A549 treated with RU486 at 1 μM for 4 hours (cell line): ENCODE data around the gene MMS22L. TPM values are rescaled to one million over a fixed set of nuclear protein-coding genes. Genes with fewer than 3 reads are reported as not detected.

Source experiments
- total RNA-seq: library from RNA; stranded (reverse); fragments of 200-300 nt; extraction: Qiagen RNA extraction; gene quantifications from 5 replicates; pipeline ENCODE4 v1.2.3, GENCODE V29; 2022; ENCODE audit warnings: low read depth

The MMS22L gene, protein sequence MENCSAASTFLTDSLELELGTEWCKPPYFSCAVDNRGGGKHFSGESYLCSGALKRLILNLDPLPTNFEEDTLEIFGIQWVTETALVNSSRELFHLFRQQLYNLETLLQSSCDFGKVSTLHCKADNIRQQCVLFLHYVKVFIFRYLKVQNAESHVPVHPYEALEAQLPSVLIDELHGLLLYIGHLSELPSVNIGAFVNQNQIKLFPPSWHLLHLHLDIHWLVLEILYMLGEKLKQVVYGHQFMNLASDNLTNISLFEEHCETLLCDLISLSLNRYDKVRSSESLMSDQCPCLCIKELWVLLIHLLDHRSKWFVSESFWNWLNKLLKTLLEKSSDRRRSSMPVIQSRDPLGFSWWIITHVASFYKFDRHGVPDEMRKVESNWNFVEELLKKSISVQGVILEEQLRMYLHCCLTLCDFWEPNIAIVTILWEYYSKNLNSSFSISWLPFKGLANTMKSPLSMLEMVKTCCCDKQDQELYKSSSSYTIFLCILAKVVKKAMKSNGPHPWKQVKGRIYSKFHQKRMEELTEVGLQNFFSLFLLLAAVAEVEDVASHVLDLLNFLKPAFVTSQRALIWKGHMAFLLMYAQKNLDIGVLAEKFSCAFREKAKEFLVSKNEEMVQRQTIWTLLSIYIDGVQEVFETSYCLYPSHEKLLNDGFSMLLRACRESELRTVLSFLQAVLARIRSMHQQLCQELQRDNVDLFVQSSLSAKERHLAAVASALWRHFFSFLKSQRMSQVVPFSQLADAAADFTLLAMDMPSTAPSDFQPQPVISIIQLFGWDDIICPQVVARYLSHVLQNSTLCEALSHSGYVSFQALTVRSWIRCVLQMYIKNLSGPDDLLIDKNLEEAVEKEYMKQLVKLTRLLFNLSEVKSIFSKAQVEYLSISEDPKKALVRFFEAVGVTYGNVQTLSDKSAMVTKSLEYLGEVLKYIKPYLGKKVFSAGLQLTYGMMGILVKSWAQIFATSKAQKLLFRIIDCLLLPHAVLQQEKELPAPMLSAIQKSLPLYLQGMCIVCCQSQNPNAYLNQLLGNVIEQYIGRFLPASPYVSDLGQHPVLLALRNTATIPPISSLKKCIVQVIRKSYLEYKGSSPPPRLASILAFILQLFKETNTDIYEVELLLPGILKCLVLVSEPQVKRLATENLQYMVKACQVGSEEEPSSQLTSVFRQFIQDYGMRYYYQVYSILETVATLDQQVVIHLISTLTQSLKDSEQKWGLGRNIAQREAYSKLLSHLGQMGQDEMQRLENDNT
- 8.4 to 12.9 TPM (median 12.7 TPM) in 5 replicates for total RNA-seq

DNA sequence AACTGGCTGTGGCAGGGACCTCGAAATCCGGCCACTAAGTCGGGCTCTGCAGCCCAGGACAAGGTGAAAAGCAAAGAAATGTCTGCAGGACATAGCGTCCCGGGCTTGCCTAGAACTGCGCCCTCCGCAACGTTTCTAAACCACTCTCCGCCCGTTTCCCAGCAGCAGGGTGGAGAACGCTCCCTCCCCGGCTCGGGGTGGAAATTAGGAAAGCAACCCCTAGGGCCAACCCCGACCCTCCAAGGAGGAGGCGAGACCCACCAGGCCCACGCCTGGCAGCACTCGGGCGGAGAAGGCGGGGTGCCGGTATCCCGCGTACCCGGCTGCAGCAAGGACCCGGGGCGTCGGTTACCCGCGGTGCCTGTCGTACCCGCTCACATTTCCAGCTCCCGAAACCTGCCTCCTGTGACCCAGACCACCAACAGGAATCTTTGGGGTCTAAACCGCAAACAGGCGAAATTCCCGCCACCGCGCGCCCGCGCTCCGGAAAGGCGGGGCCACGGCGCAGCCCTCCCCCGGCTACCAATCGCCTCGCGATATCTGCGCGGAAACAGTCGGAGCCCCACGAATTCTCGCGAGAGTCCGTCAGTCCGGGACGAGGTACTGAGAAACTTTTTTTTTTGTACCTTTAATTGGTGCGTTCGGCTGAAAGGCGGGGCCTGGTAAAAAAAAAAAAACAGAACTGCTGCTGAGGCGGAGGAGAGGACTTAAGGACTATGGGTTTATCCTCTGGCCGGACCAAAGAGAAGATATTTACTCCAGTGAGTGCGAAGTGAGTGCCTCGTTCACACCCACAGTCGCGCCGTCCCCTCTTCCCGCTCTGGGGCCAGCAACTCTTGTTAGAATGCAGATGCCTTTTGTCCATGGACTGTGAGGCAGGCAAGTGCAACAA lies at the start of gene MMS22L:
MMS22L (minus strand) TSS at position 491 of the 892 bp plus-strand sequence. CDS start 739 bp downstream, outside the sequence.

